C4-2B (cell line): ENCODE results near the gene DYRK1B.

Experiments
- CTCF ChIP-seq: fragments of 450-650 bp; conservative IDR thresholded peaks from 2 replicates; pipeline ENCODE4 v1.5.1; 2017; ENCODE audit warnings: mild to moderate bottlenecking
- ZFX ChIP-seq: fragments of 450-650 bp; IDR thresholded peaks from 2 replicates; pipeline ENCODE4 v1.6.1; 2017

GRCh38 chr19:39878398-39878797 is 44.4 kb upstream of the DYRK1B start:
- TF ChIP-seq CTCF (no peak), ZFX (no peak)
